ENCODE data around the gene BRINP1. TPM values are rescaled to one million over a fixed set of nuclear protein-coding genes. Genes with fewer than 3 reads are reported as not detected.

Gene BRINP1
- total and polyA plus RNA-seq, 3 donors from 2014 or later: 1.2 to 1.8 (median 1.7) TPM

GRCh38 chr9:119409552-119409951 lies 40.3 kb upstream of the BRINP1 start:
- intact Hi-C loops (cut with DNase I; ENCODE audit: low total_unique reads): no loop called here
- TF ChIP-seq POLR2A (IDR thresholded peaks at IDR 0.05): no peak
- TF ChIP-seq, protein P1, sequence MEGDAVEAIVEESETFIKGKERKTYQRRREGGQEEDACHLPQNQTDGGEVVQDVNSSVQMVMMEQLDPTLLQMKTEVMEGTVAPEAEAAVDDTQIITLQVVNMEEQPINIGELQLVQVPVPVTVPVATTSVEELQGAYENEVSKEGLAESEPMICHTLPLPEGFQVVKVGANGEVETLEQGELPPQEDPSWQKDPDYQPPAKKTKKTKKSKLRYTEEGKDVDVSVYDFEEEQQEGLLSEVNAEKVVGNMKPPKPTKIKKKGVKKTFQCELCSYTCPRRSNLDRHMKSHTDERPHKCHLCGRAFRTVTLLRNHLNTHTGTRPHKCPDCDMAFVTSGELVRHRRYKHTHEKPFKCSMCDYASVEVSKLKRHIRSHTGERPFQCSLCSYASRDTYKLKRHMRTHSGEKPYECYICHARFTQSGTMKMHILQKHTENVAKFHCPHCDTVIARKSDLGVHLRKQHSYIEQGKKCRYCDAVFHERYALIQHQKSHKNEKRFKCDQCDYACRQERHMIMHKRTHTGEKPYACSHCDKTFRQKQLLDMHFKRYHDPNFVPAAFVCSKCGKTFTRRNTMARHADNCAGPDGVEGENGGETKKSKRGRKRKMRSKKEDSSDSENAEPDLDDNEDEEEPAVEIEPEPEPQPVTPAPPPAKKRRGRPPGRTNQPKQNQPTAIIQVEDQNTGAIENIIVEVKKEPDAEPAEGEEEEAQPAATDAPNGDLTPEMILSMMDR (IDR thresholded peaks at IDR 0.05): no peak
- Histone ChIP-seq H3K9me3 (no peaks in the 10 kb centered on the region), H3K27me3 (no peaks in the 10 kb centered on the region), H3K4me3 (no peak overlapping the region), H3K4me1 (no peaks in the 10 kb centered on the region), H3K27ac (no peak overlapping the region), H3K36me3 (ENCODE audit: low read depth, missing control alignments) (no peaks in the 10 kb centered on the region)
- DNase-seq: no peak
- WGBS, 2 donors: 72 to 81% methylated on average over 3 of the region's 3 CpGs

GRCh38 chr9:119400606-119401005 lies 31.4 kb upstream of the BRINP1 start:
- Histone ChIP-seq H3K4me3 (no peak overlapping the region), H3K4me1 (no peaks in the 10 kb centered on the region), H3K27ac (no peak overlapping the region), H3K27me3 (no peaks in the 10 kb centered on the region), H3K9me3 (no peaks in the 10 kb centered on the region), H3K36me3 (ENCODE audit: low read depth, missing control alignments) (no peaks in the 10 kb centered on the region)
- TF ChIP-seq POLR2A (IDR thresholded peaks at IDR 0.05): no peak
- TF ChIP-seq, protein P1 (IDR thresholded peaks at IDR 0.05): no peak
- no peak for DNase-seq
- intact Hi-C loops (cut with DNase I; ENCODE audit: low total_unique reads): no loop called here
- WGBS, 2 donors: 61 to 62% methylated on average over 2 of the region's 2 CpGs

DNA sequence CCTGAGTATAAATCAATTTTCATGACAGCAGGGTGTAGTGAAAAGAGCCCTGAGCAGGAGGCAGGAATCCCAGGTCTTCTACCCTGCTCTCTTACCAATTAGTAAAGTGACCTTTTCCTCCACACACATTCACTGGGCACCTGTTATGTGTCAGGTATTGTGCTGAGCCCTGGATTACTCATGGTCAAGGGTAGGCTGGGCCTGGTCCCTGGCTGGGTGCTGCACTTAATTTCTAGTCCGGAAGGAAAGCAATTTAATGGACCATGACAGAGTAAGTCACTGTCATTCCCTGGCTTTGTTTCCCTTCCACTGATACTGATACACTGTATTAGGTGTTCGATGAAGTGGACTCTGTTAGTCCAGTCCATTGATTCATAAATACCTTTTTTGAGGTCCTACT lies 29.1 kb upstream of the BRINP1 start:
- no peak for DNase-seq
- intact Hi-C loops (cut with DNase I; ENCODE audit: low total_unique reads): no loop called here
- H3K9me3 ChIP-seq: no peaks in the 10 kb centered on the region
- no peak overlapping the region for H3K27ac ChIP-seq
- WGBS, 2 donors: 75 to 80% methylated on average over 2 of the region's 2 CpGs
- no peaks in the 10 kb centered on the region for H3K4me1 ChIP-seq
- H3K4me3 ChIP-seq: no peak overlapping the region
- no peaks in the 10 kb centered on the region for H3K27me3 ChIP-seq
- H3K36me3 ChIP-seq (ENCODE audit: low read depth, missing control alignments): no peaks in the 10 kb centered on the region
- no peak for TF ChIP-seq POLR2A (IDR thresholded peaks at IDR 0.05)
- TF ChIP-seq, protein P1 (IDR thresholded peaks at IDR 0.05): no peak

GRCh38 chr9:119391878-119392277 lies 22.6 kb upstream of the BRINP1 start:
- Histone ChIP-seq H3K36me3 (ENCODE audit: low read depth, missing control alignments) (no peaks in the 10 kb centered on the region), H3K4me3 (no peak overlapping the region)
- TF ChIP-seq, protein P1 (IDR thresholded peaks at IDR 0.05): no peak
- no peak for TF ChIP-seq POLR2A (IDR thresholded peaks at IDR 0.05)

DNA sequence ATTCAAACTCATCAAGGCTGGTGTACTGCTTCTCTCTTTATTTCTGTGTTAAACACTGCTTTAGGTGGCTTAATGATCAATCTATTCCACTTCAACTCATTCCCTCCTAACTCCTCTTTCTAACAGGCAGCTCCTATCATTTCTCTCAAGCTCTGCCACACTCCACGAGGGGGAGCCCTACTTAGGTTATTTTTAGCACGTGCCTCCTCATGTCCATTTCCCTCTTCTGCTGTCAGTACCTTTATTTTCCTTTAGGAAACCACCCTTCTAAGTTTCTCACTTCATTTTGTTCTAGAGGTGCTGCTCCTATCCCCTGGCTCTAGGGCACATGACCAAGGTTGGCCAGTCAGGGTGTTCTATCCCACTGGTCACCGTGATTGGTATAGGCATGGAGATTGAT lies 6.7 kb upstream of the BRINP1 start:
- Histone ChIP-seq H3K27ac (no peak overlapping the region), H3K4me3 (no peak overlapping the region), H3K4me1 (no peaks in the 10 kb centered on the region), H3K9me3 (no peaks in the 10 kb centered on the region), H3K36me3 (ENCODE audit: low read depth, missing control alignments) (no peaks in the 10 kb centered on the region), H3K27me3 (no peaks in the 10 kb centered on the region)
- intact Hi-C loops (cut with DNase I; ENCODE audit: low total_unique reads): no loop called here
- DNase-seq: peak; percentile 78
- WGBS, 2 donors: 39 to 43% methylated on average over 3 of the region's 3 CpGs
- TF ChIP-seq, protein P1 (IDR thresholded peaks at IDR 0.05): peak in 2 of 3 experiments; percentile 11 to 45
- no peak for TF ChIP-seq POLR2A (IDR thresholded peaks at IDR 0.05)

More at GRCh38 chr9:119391878-119392277, 22.6 kb upstream of the BRINP1 start:
- Histone ChIP-seq H3K4me1 (no peaks in the 10 kb centered on the region), H3K9me3 (no peaks in the 10 kb centered on the region), H3K27ac (no peak overlapping the region), H3K27me3 (no peaks in the 10 kb centered on the region)
- intact Hi-C loops (cut with DNase I; ENCODE audit: low total_unique reads): no loop called here
- no peak for DNase-seq
